Mesenteric fat pad (tissue), 1 donor: Measurements from ENCODE around the gene TBC1D10A. TPM values are rescaled to one million over a fixed set of nuclear protein-coding genes. Genes with fewer than 3 reads are reported as not detected.

Experiments used
- DNase-seq: peaks from one replicate; pipeline ENCODE4 v3.0.0-alpha.2; 2020; ENCODE audit warnings: low spot score
- total RNA-seq: library from RNA; stranded (reverse); fragmentation: NEBNext Ultra II Directional; extraction: Animal tissue kit (Norgen Biotek cat#: 25700); gene quantifications from one replicate; pipeline ENCODE4 v1.2.1, GENCODE V29; 2021
- donor health status: DM: yes; HTN: yes; CAD: no.

TBC1D10A gene
- total RNA-seq, 1 donor from 2014 or later, result 25.8 TPM

DNA sequence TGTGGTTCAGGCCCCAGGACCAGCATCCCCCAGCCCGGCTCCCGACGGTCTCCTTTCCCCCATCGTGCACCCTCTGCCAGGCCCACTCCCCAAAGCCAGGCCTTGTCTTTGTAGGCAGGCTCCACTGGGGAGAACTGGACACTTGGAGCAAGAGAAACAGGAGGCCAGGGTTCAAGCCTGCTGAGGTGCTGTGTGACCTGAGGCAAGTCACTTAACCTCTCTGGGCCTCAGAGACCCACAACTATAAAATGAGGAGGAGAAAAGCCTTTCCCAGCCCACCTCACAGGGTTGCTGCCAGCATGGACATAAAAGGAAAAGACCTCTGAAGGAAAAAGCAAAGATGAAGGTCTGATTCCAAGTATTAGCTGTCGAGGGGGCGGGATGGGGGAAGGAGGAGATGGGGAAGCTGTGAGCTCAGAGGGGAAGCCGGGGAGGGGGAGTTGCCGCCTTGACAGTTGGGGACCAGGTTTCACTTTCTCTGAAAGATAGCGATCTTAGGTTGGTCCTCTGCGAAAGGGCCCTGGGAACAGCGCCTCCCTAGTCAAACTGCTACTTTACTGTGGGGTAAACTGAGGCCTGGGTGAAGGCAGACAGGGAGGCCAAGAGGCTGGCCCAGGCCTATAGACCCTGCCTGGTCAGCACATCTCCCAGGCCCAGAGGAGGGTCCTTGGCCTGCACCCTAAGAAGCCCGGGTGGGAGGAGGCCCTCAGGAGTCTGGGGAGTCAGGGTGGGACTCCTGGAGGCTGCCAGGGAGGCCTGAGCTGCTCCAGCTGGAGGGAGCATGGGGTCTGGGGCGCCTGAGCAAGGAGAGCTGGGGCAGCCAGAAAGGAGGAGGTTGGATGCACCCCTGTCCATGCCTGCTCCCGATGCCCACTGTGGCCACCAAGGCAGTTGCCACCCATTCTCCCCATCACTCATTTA, 59.1 kb downstream of the TBC1D10A start:
- DNase-seq, result no peak

DNA sequence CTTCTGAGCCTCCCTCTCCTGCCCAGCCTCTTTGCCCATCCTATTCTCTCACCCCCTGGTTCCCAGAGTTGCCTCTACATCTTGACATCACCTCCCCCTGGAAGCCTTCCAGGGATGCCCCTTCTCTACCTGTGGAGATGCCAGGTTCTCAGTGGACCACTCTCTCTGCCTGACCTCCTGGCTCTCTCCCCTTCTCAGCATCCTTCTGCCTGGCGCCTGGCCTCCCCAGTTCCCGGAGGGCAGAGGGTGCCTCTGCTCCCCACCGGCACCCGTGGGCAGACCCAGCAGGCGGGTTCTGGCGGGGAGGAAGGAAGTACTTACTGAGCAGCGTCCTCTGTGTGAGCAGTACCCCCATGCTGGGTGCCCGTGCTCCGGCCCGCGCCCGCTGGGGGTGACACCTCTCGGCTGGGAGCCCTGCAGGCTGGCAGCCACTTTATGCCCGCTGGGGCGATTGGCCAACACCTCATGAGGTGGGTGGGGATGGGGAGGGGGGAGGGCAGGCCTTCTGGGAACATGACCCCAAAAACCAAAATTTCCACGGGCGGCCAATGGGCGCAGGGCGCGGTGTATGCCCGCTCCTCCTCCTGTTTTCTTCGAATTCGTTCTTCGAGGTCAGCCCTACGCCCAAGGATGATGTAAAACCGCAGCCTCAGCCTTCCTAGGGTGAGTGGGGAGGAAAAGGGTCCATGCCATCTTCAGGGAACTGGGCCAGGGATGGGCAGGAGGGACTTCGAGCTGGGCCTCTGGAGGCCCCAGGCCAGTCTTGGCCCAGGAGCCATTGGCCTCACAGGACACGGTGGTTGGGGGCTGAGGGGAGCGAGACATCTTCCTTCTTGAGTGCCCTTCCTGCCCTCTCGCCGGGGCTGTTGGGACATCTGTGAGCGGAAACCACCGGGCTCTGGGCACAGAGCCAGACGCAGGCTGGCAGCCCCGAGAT, 60.0 kb downstream of the TBC1D10A start, which contains the start of gene OSM:
OSM (minus strand) TSS at position 407 of the 937 bp plus-strand sequence; CDS start at position 355, 52 bp downstream.
- no peak for DNase-seq

DNA sequence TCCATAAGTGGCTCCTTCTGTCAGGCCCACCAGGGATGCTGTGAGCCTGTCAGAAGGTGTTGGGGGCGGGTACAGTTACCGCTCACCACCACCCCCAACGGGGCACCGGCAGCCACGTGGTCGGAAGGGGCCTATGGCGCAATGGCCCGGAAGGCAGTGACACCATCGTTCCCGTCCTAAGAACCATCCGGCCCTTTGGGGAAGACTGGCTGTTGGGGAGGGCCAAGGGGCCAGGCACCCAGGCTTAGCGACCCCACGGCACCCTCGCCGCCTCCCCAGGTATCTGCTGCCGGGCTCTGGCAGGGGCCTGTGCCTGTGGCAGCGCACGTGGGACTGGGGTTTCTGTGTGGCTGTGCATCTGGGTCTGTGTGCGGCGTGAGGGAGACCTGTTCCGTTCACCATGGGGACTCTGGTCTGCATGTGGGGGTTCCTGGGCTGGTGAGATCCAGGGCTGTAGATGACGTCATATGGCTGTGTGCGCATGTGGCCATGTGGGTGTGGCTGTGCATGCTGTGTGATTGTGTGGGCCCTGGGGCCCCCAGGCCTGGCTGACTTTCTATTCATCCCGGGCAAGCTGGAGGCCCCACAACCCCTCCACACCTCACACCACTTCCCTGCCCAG, 60.8 kb downstream of the TBC1D10A start:
- no peak for DNase-seq

DNA sequence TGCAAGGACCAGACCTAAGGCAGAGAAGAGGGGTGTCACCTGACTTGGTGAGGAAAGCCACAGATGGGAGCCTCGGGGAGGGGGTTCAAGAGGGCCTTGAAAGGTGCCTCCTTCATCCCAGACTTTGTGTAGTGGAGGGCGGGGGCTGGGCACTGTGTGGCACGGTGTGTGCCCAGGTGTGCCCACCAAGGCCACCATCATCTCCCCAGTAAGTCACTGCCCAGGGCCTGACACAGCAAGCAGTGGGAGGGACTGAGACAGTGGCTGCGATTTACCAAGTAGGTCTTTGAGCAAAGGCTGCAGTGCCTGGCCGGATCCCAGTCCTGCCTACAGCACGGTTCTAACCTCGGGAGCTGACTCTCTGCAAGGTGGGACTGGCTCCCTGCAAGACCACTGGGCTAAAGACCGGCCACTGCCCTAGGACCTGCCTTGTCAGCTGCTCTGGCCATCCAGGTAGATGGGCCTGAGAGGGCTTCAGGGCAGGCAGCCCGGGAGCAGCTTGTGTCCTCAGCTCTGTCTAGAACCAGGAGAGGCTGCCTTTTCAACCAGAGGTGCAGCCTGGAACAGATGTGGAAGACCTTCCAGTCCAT, 61.5 kb downstream of the TBC1D10A start:
- DNase-seq, result no peak

DNA sequence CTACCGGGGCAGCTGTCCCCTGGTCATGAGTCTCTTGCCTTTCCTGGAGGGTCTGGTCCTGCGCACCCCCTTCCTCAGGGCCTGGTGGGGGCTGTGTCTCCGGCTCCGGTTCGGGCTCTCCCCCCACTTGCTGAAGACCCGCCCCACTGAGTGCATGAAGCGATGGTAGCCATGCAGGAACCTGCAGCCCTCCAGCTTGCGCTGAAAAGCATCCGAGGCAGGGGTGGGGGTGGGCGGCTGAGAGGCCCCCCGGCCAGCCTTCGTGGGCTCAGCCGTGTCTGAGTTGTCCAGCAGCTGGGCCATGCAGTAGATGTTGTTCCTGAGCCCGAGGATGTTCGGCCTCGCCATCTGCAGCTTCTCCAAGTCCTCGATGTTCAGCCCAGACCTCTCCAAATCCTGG, 62.9 kb downstream of the TBC1D10A start:
- no peak for DNase-seq

DNA sequence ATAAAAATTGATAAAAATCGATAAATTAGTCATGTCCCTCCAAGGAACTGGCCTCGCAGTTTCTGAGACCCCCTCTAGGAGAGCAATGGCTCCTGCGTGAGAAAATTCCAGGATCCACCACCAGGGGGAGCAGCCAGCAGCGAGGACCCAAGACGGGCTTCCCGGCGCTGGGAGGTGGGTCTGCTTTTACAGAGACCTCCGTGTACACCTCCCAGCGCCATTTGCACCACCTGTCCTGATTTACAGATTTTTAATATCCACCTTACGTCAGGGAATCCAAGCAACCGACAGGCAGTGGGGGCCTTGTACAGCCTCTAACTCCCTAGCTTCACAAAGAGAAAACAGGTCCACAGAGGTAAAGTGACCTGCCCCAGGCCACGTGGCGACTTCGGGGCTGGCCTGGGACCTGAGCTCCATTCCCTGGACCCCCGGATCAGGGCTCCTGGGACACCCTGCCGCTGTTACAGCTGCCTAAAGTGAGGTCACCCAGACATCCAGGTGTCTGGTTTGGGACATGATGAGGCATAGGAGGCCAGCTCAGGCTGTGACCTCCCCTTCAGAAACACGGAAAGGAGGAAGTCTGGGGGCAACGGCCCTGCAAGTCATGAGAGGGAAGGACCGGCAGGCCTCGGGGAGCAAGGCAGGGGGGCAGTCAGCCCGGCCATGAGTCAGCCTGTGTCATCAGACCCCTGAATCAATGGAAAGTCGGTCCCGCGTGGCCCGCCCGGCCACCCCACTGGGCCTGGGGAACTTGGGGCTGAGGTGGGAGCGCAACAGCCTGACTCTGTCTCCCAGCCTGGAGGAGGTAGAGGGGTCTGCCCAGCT, 63.6 kb downstream of the TBC1D10A start:
- DNase-seq, result no peak

DNA sequence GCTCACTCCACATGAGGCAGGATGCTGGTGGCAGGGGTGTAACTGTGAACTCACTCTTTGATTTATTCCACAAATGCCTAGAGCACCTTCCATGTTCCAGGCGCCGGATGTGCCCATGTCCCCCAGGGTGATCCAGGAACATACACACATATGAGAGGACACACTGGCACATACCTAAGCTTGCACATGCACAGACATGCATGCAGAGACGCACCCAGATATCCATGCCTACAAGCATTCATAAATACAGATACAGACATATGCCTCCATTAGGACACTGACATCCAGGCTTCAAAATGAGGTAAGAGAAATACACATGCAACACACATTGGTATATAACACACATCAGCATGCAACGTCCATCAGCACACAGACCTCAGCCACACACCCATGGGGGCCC, 64.6 kb downstream of the TBC1D10A start:
- DNase-seq, result no peak

DNA sequence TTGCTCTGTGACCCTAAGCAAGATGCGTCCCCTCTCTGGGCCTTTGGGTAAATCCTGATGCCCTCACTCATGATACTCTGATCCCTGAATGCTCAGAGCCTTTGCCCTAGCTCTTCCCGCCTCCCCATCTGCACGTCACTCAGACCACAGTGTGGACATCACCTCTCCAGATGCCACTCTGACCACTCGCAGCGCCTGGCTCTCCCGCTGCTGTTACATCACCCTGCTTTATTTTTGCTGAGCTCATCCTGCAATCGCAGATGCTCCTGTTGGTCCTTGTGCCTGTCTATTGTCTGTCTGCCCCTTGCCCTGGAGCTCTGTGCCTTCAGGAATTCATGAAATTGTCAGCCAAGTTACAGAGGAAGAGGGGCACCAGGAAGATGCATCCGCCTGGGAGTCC, 65.6 kb downstream of the TBC1D10A start:
- DNase-seq, result no peak

DNA sequence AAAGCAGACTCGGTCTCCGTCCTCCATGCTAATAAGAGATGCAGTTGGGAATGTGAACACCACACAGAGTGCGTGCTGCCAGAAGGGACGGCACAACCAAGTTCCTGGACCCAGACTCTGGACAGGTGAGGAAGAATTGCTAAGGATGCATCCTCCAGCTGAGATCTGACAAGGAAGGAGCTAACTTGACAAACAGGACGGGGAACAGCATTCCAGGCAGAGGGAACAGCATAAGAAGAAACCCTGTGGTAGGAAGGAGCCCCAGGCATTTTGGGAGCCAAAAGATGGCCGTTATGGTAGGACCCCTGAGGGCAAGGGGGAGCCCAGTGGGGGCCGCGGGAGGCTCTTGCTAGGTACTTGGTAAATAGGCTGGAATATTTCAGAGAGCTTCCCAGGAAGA, 66.1 kb downstream of the TBC1D10A start:
- DNase-seq, result no peak

DNA sequence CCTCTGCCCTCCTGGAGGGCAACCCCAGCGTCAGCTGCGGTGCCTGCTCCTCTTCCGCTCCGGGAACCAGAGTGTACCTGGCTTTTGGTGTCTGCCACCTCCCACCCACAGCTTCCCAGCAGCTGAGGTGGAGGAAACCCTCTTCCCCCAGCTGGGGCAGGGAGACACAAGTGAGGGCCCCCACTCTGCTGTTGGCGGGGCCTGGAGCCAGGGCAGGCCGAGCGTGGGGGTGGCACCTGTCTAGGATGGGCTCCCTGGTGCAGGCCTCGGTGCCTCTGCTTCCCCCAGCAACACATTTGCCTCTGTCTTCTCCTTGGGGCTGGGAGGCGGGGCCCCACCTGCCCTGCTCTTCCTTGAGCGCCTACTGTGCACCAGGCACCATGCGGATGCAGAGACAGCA, 66.5 kb downstream of the TBC1D10A start:
- DNase-seq, result no peak

DNA sequence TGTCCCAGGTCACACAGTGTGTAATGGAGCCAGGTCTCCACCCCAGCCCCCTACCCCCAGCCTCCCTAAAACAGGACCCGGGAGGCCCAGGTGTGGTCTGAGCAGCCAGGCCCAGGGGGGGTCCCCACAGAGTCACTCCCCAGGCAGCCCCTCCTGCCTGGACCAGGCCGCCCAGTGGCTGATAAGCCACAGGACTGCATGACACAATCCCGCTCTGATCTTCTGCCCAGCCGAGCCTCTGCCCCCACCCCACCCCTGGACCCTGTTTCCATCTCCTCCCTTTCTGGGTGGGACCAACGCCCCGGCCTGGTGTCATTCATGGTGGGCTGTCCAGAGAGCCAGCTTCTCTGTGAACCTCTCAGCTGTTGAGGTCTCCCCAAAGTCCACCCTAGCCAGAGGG, 72.4 kb downstream of the TBC1D10A start:
- no peak for DNase-seq

DNA sequence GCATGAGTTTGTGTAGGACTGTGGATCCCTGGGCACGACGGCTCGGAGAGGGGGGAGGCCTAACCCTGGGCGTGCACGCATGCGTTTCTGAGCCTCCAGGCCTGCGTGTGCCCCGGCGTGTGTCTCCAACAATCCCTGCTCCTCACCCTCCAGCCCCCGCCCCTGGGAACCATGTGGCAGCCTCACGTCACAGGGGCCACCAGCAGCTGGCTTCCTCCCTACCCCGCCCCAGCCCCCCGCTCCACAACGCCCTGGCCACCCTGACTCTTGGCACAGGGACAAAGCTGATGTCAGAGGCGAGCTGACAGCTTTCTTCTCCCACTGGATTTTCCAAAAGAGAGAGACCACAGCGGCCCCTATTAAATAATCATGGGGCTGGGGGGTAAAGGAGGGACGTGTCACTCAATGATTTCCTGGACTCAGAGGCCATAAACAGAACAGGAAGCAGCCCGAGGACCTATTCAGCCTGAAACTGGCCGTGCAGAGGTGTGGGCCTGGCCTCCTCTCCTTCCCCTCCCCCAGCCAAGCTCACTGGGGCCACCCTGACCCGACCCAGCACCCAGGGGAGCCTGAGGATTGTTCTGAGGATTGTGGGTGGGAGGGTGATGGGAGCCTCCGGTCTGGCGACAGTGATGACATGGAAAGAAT, 73.4 kb downstream of the TBC1D10A start:
- no peak for DNase-seq

DNA sequence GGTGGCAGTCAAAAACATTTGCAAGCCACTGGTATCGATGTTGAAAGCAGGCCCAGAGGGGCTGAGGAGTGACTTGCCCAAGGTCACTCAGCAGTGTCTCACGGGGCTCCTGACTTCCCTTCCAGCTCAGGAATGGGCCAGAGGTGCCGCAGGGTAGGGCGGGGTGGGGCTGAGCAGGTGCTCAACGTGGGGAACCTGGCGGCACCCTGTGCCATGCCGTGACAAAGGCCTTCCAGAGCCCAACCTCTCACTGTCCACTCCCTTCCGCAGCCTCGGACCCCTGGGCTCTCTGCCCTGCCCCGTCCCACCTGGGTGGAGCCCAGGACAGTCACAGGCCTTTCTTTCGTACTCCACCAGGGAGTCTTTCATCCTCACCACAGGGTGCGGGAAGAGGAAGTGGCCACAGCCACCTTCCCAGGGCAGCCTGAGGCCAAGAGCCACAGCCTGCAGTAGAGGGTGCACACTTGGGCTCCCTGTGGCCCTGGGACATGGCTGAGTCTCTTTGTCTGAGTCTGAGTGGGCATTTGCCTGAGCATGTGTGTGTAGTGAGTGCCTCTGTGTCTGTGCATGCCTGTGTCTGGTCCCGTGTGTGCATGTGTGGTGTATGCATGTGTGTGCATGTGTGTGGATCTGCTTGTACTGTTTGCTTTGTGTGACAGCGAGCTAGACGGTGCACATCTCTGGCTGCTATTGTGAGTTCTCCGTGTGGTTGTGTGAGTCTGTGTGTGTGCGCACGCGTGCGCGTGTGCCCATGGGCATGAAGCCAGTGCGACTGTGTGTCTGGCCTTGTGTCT, 74.1 kb downstream of the TBC1D10A start:
- DNase-seq, result no peak

DNA sequence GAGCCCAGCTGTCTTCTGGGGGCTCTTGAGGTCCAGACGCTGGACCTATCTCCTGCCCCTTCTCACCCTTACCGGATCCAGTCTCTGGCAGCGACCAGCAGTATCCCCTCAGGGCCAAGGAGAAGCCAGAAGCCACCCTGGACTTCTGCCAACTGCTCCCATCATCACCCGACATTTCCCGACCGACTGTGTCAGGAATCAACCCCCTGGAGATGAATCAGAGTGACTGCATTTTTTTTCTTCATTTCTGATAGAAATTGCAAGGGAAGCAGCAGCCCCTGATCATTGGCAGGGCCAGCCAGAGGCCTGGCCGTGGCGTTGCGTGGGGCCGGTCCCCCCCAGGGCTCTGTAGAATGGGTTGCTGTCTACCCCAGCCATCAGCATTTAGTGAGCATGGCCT, 75.0 kb downstream of the TBC1D10A start:
- DNase-seq, result no peak

DNA sequence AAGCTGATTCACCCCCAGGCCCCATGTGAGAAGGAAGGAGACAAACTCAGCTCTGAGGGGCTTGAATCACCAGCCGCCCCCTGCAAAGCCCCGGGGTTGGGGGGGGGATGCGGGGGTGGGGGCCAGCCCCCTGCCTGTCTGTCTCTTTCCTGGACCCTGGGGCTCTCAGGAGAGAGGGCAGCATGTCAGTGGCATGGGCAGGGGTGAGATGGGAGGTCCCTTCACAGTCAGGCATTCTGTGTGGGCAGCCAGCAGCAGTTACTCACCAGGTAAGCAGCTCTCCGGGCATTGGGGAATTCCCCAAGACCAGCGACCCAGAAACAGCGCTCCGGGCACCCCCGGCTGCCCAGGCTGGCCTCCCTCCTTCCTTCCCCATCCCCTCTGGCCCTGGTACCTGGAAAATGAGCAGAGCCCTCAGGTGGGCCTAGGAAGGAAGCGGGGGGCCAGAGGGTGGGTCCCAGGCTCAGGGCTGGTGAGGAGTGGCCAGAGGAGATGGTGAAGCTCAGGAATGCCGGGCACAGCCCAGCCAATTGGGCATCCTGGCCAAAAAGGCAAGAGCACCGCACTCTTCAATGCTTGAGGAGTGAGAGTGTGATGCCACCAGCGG, 76.0 kb downstream of the TBC1D10A start:
- DNase-seq, result no peak

DNA sequence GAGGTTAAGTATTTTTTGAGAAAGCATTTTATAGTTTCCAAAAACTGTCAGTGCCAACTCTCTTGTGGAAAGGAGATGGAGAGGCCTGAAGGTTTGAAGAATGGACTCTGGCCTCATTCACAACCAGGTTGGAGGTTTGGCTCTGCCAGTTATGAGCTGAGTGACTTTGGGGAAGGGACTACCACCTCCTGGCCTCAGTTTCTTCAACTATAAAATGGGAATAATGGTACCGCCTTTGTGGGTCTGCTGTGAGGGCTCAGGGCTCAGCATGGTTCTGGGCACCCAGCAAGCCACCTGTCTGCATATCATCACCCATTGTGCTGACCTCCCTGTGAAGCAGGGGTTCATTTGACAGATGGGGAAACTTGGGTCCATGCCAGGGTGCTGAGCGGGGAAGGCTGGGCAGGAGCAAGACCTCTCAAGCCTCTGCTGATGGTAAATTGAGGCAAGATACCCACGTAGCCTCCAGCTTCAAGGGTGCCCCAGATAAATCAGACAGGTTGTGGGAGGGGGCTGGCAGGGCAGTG, 76.6 kb downstream of the TBC1D10A start:
- no peak for DNase-seq

DNA sequence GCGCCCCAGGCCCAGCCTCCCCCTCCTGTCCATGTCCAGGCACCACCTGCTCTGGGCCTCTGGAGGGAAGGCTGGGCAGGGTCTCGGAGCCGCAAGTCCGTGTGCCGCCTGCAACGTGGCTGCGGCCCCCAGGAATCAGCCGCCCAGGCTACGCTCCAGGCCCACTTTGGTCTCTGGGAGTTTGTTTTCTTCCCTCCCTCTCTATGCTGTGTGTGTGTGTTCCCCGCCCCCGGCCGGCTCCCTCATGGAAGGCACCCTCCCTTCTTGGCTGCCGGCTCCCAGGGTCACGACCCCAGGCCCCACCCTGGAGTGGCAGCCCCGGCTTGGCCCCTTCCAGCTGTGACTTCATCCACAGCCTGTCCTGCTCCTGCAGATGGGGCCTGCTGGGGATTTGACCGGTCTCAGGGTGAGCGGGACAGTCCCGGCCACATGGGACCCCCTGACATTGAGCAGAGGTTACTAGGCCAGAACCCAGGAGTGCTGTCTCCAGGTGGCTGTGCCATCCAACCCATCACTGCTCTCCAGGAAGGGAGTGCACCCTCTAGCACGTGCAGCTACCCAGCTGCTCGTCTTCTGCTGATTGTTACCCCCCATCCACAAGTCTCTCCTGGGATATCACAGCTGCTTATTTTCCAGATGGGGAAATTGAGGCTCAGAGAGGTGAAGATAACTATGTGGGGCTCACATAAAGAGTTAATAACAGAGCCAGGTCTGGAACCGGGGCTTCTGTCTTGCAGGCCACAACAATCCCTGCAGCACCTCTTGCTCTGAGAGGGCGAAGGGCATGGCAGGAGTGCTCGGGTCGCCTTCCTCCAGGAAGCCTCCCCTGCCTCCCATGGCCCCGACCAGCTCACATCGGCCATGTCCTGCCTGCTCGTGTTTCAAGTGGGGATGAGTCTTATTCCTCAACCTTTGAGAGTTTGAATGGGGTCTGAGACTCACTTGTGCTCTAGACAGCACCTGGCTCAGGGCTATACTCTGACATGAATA, 77.4 kb downstream of the TBC1D10A start:
- no peak for DNase-seq
